Measurements from ENCODE around the gene CEACAM18.

Gene CEACAM18

DNA sequence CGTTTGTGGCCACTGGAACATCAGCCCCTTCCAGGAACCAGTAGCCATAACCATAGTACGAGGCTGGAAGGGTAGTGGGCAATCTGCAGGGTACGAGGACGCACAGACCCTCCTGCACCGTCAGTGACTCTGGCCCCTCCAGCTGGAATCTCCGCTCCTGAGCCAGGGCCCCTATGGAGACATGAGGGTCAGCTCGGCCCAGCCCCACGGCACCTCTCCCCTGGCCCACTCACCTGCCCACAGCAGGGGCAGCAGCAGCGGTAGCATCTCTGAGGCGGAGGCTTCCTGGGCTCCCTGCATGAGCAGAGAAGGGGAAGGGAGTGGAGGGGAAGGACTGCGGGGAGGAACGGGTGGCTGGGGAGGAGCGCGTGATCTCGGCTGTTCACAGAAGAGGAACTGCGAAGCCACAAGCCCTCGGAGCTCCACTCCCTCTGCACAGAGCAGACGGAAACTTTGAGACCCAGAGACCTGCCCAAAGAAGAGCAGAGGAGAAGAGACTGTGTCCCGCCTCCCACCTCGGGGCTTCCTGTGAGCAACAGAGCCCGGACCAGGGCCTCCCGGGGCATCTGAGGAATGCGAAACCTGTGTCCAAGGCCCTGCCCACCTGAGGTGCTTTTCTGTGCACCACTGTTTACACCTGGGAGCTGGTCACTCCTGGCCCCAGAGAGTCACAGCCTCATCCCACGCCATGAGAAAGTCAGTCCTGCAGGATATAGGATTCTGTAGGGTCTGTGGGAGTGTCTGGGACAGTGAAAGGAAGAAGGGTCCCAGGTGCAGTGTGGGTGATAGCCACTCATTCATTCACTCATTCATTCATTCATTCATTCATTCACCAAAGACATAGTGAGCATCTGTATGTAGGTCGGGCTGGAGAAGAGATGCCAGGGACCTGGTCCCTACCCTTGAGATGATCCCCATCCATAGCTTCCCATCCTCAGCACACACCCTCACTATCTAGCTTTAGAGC is 53.3 kb downstream of the CEACAM18 start, which contains the start of gene SIGLEC6:
SIGLEC6 (minus strand) TSS at position 322 of the 967 bp plus-strand sequence; CDS start at position 300, 22 bp downstream.
- no peak for DNase-seq (ENCODE audit: low read depth)

DNA sequence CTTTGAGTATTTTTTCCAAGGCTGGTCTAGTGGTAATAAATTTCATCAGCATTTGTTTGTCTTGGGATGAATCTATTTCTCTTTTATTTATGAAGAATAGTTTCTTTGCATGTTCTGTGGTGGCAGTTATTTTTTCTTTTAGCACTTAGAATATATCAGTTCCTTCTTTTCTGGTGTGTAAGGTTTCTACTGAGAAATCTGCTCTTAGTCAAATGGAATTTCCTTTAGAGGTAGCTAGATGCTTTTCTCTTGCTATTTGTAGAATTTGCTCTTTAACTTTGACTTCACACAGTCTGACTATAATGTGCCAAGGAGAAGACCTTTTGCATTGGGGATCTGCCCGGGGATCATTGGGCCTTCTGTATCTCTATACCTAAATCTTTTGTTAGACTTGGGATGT is 57.2 kb downstream of the CEACAM18 start:
- DNase-seq (ENCODE audit: low read depth), result no peak

DNA sequence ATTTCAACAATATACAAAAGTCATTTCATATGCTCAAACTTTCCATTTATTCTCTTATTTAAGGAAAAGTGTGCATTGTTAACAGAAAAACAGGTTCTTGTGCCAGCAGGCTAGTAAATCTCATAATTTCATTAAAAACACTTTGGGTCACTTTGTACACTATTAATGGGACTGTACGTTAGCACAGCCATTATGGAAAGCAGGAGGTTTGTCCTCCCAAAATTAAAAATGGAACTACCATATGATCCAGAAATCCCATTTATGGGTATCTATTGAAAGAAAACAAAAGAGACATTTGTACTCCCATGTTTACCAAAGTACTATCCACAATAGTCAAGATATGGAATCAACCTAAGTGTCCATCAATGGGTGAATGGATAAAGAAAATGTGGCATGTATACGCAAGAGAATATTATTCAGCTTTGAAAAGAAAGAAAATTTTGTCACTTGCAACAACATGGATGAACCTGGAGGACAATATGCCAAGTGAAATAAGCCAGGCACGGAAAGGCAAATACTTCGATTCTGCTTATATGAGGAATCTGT is 61.6 kb downstream of the CEACAM18 start:
- DNase-seq (ENCODE audit: low read depth), result no peak
